SU-DHL-6 (cell line): Measurements from ENCODE around the gene AFF2.

Experiments used
- H2AFZ ChIP-seq: fragments of 200-600 bp; sonication (generic); 2 replicates; pipeline ENCODE4 v1.6.1; 2014; ENCODE audit warnings: low read depth, mild to moderate bottlenecking, moderate library complexity, mixed read lengths, antibody characterized with exemption, low read length; ENCODE audit not compliant: severe bottlenecking
- H3F3A ChIP-seq: fragments of 200-600 bp; shearing (Covaris generic); 2 replicates; pipeline ENCODE4 v1.6.0; 2016; ENCODE audit warnings: antibody characterized with exemption, mild to moderate bottlenecking; ENCODE audit not compliant: insufficient read depth
- H3K27ac ChIP-seq: fragments of 200-600 bp; sonication (generic); 2 replicates; pipeline ENCODE4 v1.5.1; 2016; ENCODE audit warnings: low read depth, mild to moderate bottlenecking, low read length, moderate library complexity, mixed read lengths
- H3K27me3 ChIP-seq: fragments of 200-600 bp; sonication (generic), shearing (Covaris generic); 2 replicates; pipeline ENCODE4 v1.6.0; 2014; ENCODE audit warnings: mild to moderate bottlenecking, low read length
- H3K36me3 ChIP-seq: fragments of 200-600 bp; sonication (generic); 2 replicates; pipeline ENCODE4 v1.6.1; 2014; ENCODE audit warnings: mild to moderate bottlenecking, low read length, mixed read lengths
- H3K4me2 ChIP-seq: fragments of 300-600, 200-600 bp; shearing (Covaris generic), sonication (generic); 2 replicates; pipeline ENCODE4 v1.6.0; 2014; ENCODE audit warnings: low read length, low read depth, mild to moderate bottlenecking; ENCODE audit not compliant: poor library complexity, severe bottlenecking
- H3K4me3 ChIP-seq: fragments of 200-600 bp; sonication (generic); 2 replicates; pipeline ENCODE4 v1.5.1; 2014; ENCODE audit warnings: antibody characterized with exemption, low read length, mild to moderate bottlenecking, mixed read lengths; ENCODE audit not compliant: insufficient read depth, poor library complexity, severe bottlenecking
- H3K79me2 ChIP-seq: fragments of 200-600 bp; sonication (generic); 2 replicates; pipeline ENCODE4 v1.6.1; 2014; ENCODE audit warnings: mild to moderate bottlenecking, low read length, moderate library complexity; ENCODE audit not compliant: insufficient read depth
- H3K9ac ChIP-seq: fragments of 200-600 bp; sonication (generic); 2 replicates; pipeline ENCODE4 v1.7.0; 2014; ENCODE audit warnings: mild to moderate bottlenecking, low read length
- H3K9me2 ChIP-seq: fragments of 200-600 bp; sonication (generic); replicated peaks from 2 replicates; pipeline ENCODE4 v1.6.1; 2014; ENCODE audit warnings: low read length; ENCODE audit not compliant: insufficient read depth
- H3K9me3 ChIP-seq: fragments of 200-600 bp; sonication (generic); 2 replicates; pipeline ENCODE4 v1.6.1; 2014; ENCODE audit warnings: low read length, mixed read lengths; ENCODE audit not compliant: insufficient read depth
- H4K20me1 ChIP-seq: fragments of 200-600 bp; sonication (generic); 2 replicates; pipeline ENCODE4 v1.6.1; 2014; ENCODE audit warnings: low read depth, mild to moderate bottlenecking, antibody characterized with exemption, low read length, moderate library complexity, mixed read lengths
- CTCF ChIP-seq: fragments of 200-600 bp; sonication (generic); IDR thresholded peaks from one replicate; pipeline ENCODE4 v1.5.1; 2017; ENCODE audit warnings: antibody characterized with exemption, mild to moderate bottlenecking, low read length, moderate library complexity; ENCODE audit not compliant: insufficient read depth, poor library complexity, severe bottlenecking
- EZH2phosphoT487 ChIP-seq: fragments of 200-600 bp; sonication (generic), shearing (Covaris generic); conservative IDR thresholded peaks from 2 replicates; pipeline ENCODE4 v1.6.1; 2018; ENCODE audit warnings: mild to moderate bottlenecking, antibody characterized with exemption, low read length, moderate library complexity, mixed read lengths

Gene AFF2

GRCh38 chrX:148755111-148755510, 254.7 kb downstream of the AFF2 start:
- no peaks in the 10 kb centered on the region for H3K9me3 ChIP-seq
- peaks cover 22% of the 10 kb centered on the region; the same call in 1 of the 2 replicates for H3K79me2 ChIP-seq
- H3K4me3 ChIP-seq = no peak overlapping the region
- no peaks in the 10 kb centered on the region for H3F3A ChIP-seq
- no peak overlapping the region for H3K27ac ChIP-seq
- H3K36me3 ChIP-seq = 0 out of 2 replicates have a peak, but pooled peaks cover 2% of the 10 kb centered on the region
- H2AFZ ChIP-seq = no peak overlapping the region
- H3K9ac ChIP-seq = no peak overlapping the region
- H3K4me2 ChIP-seq = no peak overlapping the region
- TF ChIP-seq EZH2phosphoT487 (no peak), CTCF (no peak)
- H4K20me1 ChIP-seq = no peaks in the 10 kb centered on the region
- no peaks in the 10 kb centered on the region for H3K9me2 ChIP-seq
- H3K27me3 ChIP-seq = no peaks in the 10 kb centered on the region

GRCh38 chrX:148763896-148764295, 263.5 kb downstream of the AFF2 start:
- Histone ChIP-seq H4K20me1 (no peaks in the 10 kb centered on the region), H2AFZ (no peak overlapping the region), H3F3A (no peaks in the 10 kb centered on the region), H3K4me2 (no peak overlapping the region), H3K36me3 (no peaks in the 10 kb centered on the region), H3K4me3 (no peak overlapping the region), H3K9me2 (no peaks in the 10 kb centered on the region), H3K27ac (no peak overlapping the region), H3K27me3 (no peaks in the 10 kb centered on the region), H3K9ac (no peak overlapping the region), H3K79me2 (peaks cover 18% of the 10 kb centered on the region; the same call in 1 of the 2 replicates), H3K9me3 (no peaks in the 10 kb centered on the region)
- TF ChIP-seq CTCF (no peak), EZH2phosphoT487 (no peak)

- TF ChIP-seq EZH2phosphoT487 = no peak
- TF ChIP-seq CTCF = no peak
- H3K4me2 ChIP-seq = no peak overlapping the region
- peaks cover 32% of the 10 kb centered on the region; the same call in 1 of the 2 replicates for H3K79me2 ChIP-seq
- no peak overlapping the region for H3K9ac ChIP-seq
- no peak overlapping the region for H3K4me3 ChIP-seq
- H2AFZ ChIP-seq = no peak overlapping the region
- no peaks in the 10 kb centered on the region for H3K27me3 ChIP-seq
- H3K36me3 ChIP-seq = no peaks in the 10 kb centered on the region
- H3K9me3 ChIP-seq = no peaks in the 10 kb centered on the region
- no peaks in the 10 kb centered on the region for H3K9me2 ChIP-seq
- H4K20me1 ChIP-seq = no peaks in the 10 kb centered on the region
- no peak overlapping the region for H3K27ac ChIP-seq
- no peaks in the 10 kb centered on the region for H3F3A ChIP-seq
Observed at GRCh38 chrX:148768296-148768695, 267.9 kb downstream of the AFF2 start.
